Osteoblast (primary cell): Measurements from ENCODE around the gene AUP1. TPM values are rescaled to one million over a fixed set of nuclear protein-coding genes. Genes with fewer than 3 reads are reported as not detected.

Experiments used
- DNase-seq: peaks from one replicate; pipeline ENCODE4 v3.0.0; 2011; ENCODE audit warnings: low spot score, mixed read lengths; ENCODE audit not compliant: insufficient read length; ENCODE audit errors: missing footprints
- H2AFZ ChIP-seq: 2 replicates; pipeline ENCODE4 v1.6.0; 2011; ENCODE audit warnings: mild to moderate bottlenecking, low read length
- H3K27ac ChIP-seq: 2 replicates; pipeline ENCODE4 v1.5.1; 2011; ENCODE audit warnings: mild to moderate bottlenecking, low read depth, low read length, moderate library complexity
- H3K27me3 ChIP-seq: 2 replicates; pipeline ENCODE4 v1.6.0; 2012; ENCODE audit warnings: mild to moderate bottlenecking, control low read depth, inconsistent platforms, low read length, moderate library complexity; ENCODE audit not compliant: insufficient read depth
- H3K36me3 ChIP-seq: 2 replicates; pipeline ENCODE4 v1.5.1; 2011; ENCODE audit warnings: mild to moderate bottlenecking, low read length, control low read depth, moderate library complexity; ENCODE audit not compliant: insufficient read depth
- H3K4me1 ChIP-seq: 2 replicates; pipeline ENCODE4 v1.5.1; 2011; ENCODE audit warnings: mild to moderate bottlenecking, low read length, control low read depth, moderate library complexity; ENCODE audit not compliant: insufficient read depth
- H3K4me2 ChIP-seq: 2 replicates; pipeline ENCODE4 v1.6.0; 2011; ENCODE audit warnings: mild to moderate bottlenecking, low read length; ENCODE audit not compliant: insufficient read depth
- H3K4me3 ChIP-seq: fragments of 200-600 bp; sonication (generic); 3 replicates; pipeline ENCODE4 v1.5.1; 2012; ENCODE audit warnings: mild to moderate bottlenecking, low read length, inconsistent platforms; ENCODE audit not compliant: insufficient read depth
- H3K79me2 ChIP-seq: 2 replicates; pipeline ENCODE4 v1.6.0; 2012; ENCODE audit warnings: mild to moderate bottlenecking, low read length, control low read depth, inconsistent platforms; ENCODE audit not compliant: insufficient read depth
- H3K9me3 ChIP-seq: 2 replicates; pipeline ENCODE4 v1.5.1; 2011; ENCODE audit warnings: low read depth, low read length, control low read depth
- H4K20me1 ChIP-seq: 2 replicates; pipeline ENCODE4 v1.6.0; 2012; ENCODE audit warnings: mild to moderate bottlenecking, low read length, control low read depth; ENCODE audit not compliant: insufficient read depth
- CTCF ChIP-seq: IDR thresholded peaks from 2 replicates; pipeline ENCODE4 v1.5.1; 2011; ENCODE audit warnings: mild to moderate bottlenecking, low read depth, low read length, moderate library complexity; ENCODE audit errors: extremely low read depth
- total RNA-seq: library from RNA; depleted of rRNA; stranded (reverse); fragments of >200 nt; gene quantifications from 2 replicates; pipeline ENCODE4 v1.2.3, GENCODE V29; 2012

AUP1 gene
- total RNA-seq, 1 donor = 82.9 TPM

DNA sequence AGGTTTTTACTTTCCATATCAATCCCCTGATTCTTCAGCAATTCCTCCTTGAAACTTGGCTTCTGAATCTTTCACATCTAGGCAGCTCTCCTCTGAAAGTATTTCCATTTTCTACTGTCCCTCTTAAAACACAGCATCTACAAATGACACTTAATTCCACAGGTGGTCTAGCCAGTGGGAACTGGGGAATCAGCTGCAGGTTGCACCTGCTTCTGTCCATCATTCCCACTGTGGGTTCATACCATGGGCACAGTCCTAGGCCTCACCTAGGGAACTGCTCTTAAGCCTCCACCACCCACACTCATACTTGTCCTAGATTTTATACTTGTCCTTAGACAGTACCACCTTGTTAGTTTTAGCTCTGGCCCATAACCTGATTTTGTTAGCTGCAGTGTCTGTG, 22.0 kb upstream of the AUP1 start:
- peak overlapping the region; percentile 91 for H3K4me2 ChIP-seq

GRCh38 chr2:74550231-74550630, 20.7 kb upstream of the AUP1 start:
- H3K9me3 ChIP-seq = no peaks in the 10 kb centered on the region
- H3K36me3 ChIP-seq = peaks cover 53% of the 10 kb centered on the region
- H3K4me3 ChIP-seq = peak overlapping the region; percentile 76
- DNase-seq = peak; percentile 88
- H3K27me3 ChIP-seq = no peaks in the 10 kb centered on the region
- peak overlapping the region; percentile 40 for H3K27ac ChIP-seq
- H3K4me2 ChIP-seq = peak overlapping the region; percentile 91
- H4K20me1 ChIP-seq = no peaks in the 10 kb centered on the region
- peaks cover 84% of the 10 kb centered on the region for H3K79me2 ChIP-seq
- no peak overlapping the region for H2AFZ ChIP-seq
- no peak for TF ChIP-seq CTCF
- peaks cover 51% of the 10 kb centered on the region for H3K4me1 ChIP-seq

More for the DNA sequence above, 22.0 kb upstream of the AUP1 start:
- no peak for DNase-seq
- Histone ChIP-seq H2AFZ (no peak overlapping the region), H3K36me3 (peaks cover 54% of the 10 kb centered on the region), H3K4me1 (peaks cover 60% of the 10 kb centered on the region), H3K27ac (peak overlapping the region; percentile 93), H4K20me1 (peaks cover 3% of the 10 kb centered on the region), H3K79me2 (peaks cover 85% of the 10 kb centered on the region), H3K9me3 (no peaks in the 10 kb centered on the region), H3K27me3 (no peaks in the 10 kb centered on the region), H3K4me3 (peak overlapping the region; percentile 93)
- TF ChIP-seq CTCF = no peak

- Histone ChIP-seq H3K36me3 (peaks cover 57% of the 10 kb centered on the region), H3K4me3 (peak overlapping the region; percentile 76), H3K9me3 (no peaks in the 10 kb centered on the region), H3K27ac (peak overlapping the region; percentile 68), H3K4me2 (peak overlapping the region; percentile 91), H3K27me3 (no peaks in the 10 kb centered on the region), H3K4me1 (peaks cover 51% of the 10 kb centered on the region), H4K20me1 (no peaks in the 10 kb centered on the region), H2AFZ (peak overlapping the region; percentile 45), H3K79me2 (peaks cover 80% of the 10 kb centered on the region)
- TF ChIP-seq CTCF = no peak
- peak; percentile 95 for DNase-seq
These were observed 19.7 kb upstream of the AUP1 start for GRCh38 chr2:74548900-74549826.

- H3K9me3 ChIP-seq = no peaks in the 10 kb centered on the region
- peak overlapping the region; percentile 81 for H2AFZ ChIP-seq
- peaks cover 51% of the 10 kb centered on the region for H3K4me1 ChIP-seq
- H3K27me3 ChIP-seq = no peaks in the 10 kb centered on the region
- H3K4me3 ChIP-seq = peak overlapping the region; percentile 76
- peaks cover 77% of the 10 kb centered on the region for H3K79me2 ChIP-seq
- peak; percentile 46 for DNase-seq
- no peak for TF ChIP-seq CTCF
- peak overlapping the region; percentile 68 for H3K27ac ChIP-seq
- peak overlapping the region; percentile 91 for H3K4me2 ChIP-seq
- no peaks in the 10 kb centered on the region for H4K20me1 ChIP-seq
- H3K36me3 ChIP-seq = peaks cover 60% of the 10 kb centered on the region
These were observed 18.9 kb upstream of the AUP1 start for GRCh38 chr2:74548285-74548899.
